ENCODE data around the gene CXXC1.
"Not testable (repeated sequence)": the region's sequence is repeated elsewhere in the genome, so short reads cannot be mapped to it uniquely, and the experiment has no call there.

Gene CXXC1

GRCh38 chr18:50287441-50288347 is at the start of gene CXXC1:
Gene CXXC1 (minus strand): TSS chr18:50287692. CDS start chr18:50287589, 103 bp downstream.
- DNase-seq (ENCODE audit: extremely low read depth in 1 of 2, low read depth in 1 of 2) = peak; percentile 93 to 97

- no peak for DNase-seq (ENCODE audit: extremely low read depth in 1 of 2, low read depth in 1 of 2)
Measured at GRCh38 chr18:50334546-50335152, 47.2 kb upstream of the CXXC1 start.

GRCh38 chr18:50331691-50332090 is 44.2 kb upstream of the CXXC1 start:
- no peak for DNase-seq (ENCODE audit: extremely low read depth in 1 of 2, low read depth in 1 of 2)

GRCh38 chr18:50330176-50330575 is 42.7 kb upstream of the CXXC1 start:
- DNase-seq (ENCODE audit: extremely low read depth in 1 of 2, low read depth in 1 of 2) = no peak

- DNase-seq (ENCODE audit: extremely low read depth in 1 of 2, low read depth in 1 of 2) = no peak
Measured at GRCh38 chr18:50327983-50328382, 40.5 kb upstream of the CXXC1 start.

GRCh38 chr18:50320719-50321118 is 33.2 kb upstream of the CXXC1 start:
- DNase-seq (ENCODE audit: extremely low read depth in 1 of 2, low read depth in 1 of 2) = no peak

- DNase-seq (ENCODE audit: extremely low read depth in 1 of 2, low read depth in 1 of 2) = no peak
Measured at GRCh38 chr18:50315100-50315871, 27.8 kb upstream of the CXXC1 start.

GRCh38 chr18:50313873-50314460 is 26.5 kb upstream of the CXXC1 start:
- DNase-seq (ENCODE audit: extremely low read depth in 1 of 2, low read depth in 1 of 2) = no peak

- no peak for DNase-seq (ENCODE audit: extremely low read depth in 1 of 2, low read depth in 1 of 2)
Measured at GRCh38 chr18:50313031-50313607, 25.6 kb upstream of the CXXC1 start.

- no peak for DNase-seq (ENCODE audit: extremely low read depth in 1 of 2, low read depth in 1 of 2)
Measured at GRCh38 chr18:50312296-50313030, 25.0 kb upstream of the CXXC1 start.

- no peak for DNase-seq (ENCODE audit: extremely low read depth in 1 of 2, low read depth in 1 of 2)
Measured at GRCh38 chr18:50311650-50312049, 24.2 kb upstream of the CXXC1 start.

GRCh38 chr18:50310080-50310479 is 22.6 kb upstream of the CXXC1 start:
- DNase-seq (ENCODE audit: extremely low read depth in 1 of 2, low read depth in 1 of 2) = no peak

GRCh38 chr18:50308851-50309250 is 21.4 kb upstream of the CXXC1 start:
- not testable (repeated sequence) for DNase-seq (ENCODE audit: extremely low read depth in 1 of 2, low read depth in 1 of 2)

GRCh38 chr18:50307738-50308470 is 20.4 kb upstream of the CXXC1 start:
- peak; percentile 78 to 81 for DNase-seq (ENCODE audit: extremely low read depth in 1 of 2, low read depth in 1 of 2)

- DNase-seq (ENCODE audit: extremely low read depth in 1 of 2, low read depth in 1 of 2) = no peak
Measured at GRCh38 chr18:50307400-50307737, 19.9 kb upstream of the CXXC1 start.

- DNase-seq (ENCODE audit: extremely low read depth in 1 of 2, low read depth in 1 of 2) = no peak
Measured at GRCh38 chr18:50306944-50307343, 19.5 kb upstream of the CXXC1 start.

GRCh38 chr18:50301074-50301473 is 13.6 kb upstream of the CXXC1 start:
- DNase-seq (ENCODE audit: extremely low read depth in 1 of 2, low read depth in 1 of 2) = no peak

GRCh38 chr18:50299626-50300388 is 12.3 kb upstream of the CXXC1 start:
- no peak for DNase-seq (ENCODE audit: extremely low read depth in 1 of 2, low read depth in 1 of 2)
